Vagina (tissue), 2 donors: Measurements from ENCODE around the gene SCRN1.

Source experiments
- POLR2A ChIP-seq, 2 donors: fragments of 450-650 bp; IDR thresholded peaks; one replicate each; pipeline ENCODE4 v1.6.1; 2017; ENCODE audit warnings: antibody characterized with exemption in 2 of 2, mild to moderate bottlenecking in 2 of 2, moderate library complexity in 2 of 2
- POLR2AphosphoS5 ChIP-seq, 2 donors: sonication (generic); formaldehyde crosslinking; IDR thresholded peaks; one replicate each; pipeline ENCODE4 v1.9.0; 2017; ENCODE audit warnings: antibody characterized with exemption in 2 of 2, mild to moderate bottlenecking in 2 of 2, low read depth in 1 of 2; ENCODE audit not compliant: insufficient read depth in 1 of 2
- TF ChIP-seq, protein P1 (sequence below), 3 experiments: fragments of 450-650 bp in 2 of 3; fragments of 200-600 bp in 1 of 3; sonication (generic) in 1 of 3; IDR thresholded peaks; one replicate each; pipeline ENCODE4 v1.5.1; 2017 to 2019; ENCODE audit warnings: antibody characterized with exemption in 3 of 3, mild to moderate bottlenecking in 2 of 3, moderate library complexity in 2 of 3

DNA sequence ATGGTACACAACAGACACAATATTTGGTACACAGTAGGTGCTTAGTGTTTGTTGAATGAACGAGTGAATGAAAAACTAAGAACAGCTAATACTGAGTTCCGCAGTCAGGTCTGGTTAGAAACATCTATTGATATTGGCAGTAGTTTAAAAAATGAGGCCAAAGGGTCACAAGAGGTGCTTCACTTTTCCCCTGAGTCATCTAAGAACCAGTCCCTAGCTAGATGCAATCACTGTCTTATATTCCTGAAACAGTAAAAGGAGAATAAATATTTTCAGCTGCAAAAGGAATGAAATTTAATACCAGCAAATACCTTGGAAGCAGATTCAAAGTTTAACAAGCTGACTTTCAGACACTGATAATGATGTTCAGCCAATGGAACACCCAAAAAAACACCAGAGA is 54.5 kb downstream of the SCRN1 start:
- TF ChIP-seq, protein P1, sequence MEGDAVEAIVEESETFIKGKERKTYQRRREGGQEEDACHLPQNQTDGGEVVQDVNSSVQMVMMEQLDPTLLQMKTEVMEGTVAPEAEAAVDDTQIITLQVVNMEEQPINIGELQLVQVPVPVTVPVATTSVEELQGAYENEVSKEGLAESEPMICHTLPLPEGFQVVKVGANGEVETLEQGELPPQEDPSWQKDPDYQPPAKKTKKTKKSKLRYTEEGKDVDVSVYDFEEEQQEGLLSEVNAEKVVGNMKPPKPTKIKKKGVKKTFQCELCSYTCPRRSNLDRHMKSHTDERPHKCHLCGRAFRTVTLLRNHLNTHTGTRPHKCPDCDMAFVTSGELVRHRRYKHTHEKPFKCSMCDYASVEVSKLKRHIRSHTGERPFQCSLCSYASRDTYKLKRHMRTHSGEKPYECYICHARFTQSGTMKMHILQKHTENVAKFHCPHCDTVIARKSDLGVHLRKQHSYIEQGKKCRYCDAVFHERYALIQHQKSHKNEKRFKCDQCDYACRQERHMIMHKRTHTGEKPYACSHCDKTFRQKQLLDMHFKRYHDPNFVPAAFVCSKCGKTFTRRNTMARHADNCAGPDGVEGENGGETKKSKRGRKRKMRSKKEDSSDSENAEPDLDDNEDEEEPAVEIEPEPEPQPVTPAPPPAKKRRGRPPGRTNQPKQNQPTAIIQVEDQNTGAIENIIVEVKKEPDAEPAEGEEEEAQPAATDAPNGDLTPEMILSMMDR (IDR thresholded peaks at IDR 0.05), result no peak
- TF ChIP-seq POLR2AphosphoS5 (IDR thresholded peaks at IDR 0.05; ENCODE audit: insufficient read depth in 1 of 2, low read depth in 1 of 2) (no peak), POLR2A (IDR thresholded peaks at IDR 0.05) (no peak)
